ENCODE measurements around the gene SPOCK2. TPM values are rescaled to one million over a fixed set of nuclear protein-coding genes. Genes with fewer than 3 reads are reported as not detected.

SPOCK2 gene
- total RNA-seq, 1 experiment from 2014 or later, result 1.8 TPM

- H2AFZ ChIP-seq (ENCODE audit: low read length), result no peak overlapping the region
- no peak overlapping the region for H3K56ac ChIP-seq (ENCODE audit: insufficient read length, low read depth, low read length)
- peaks cover 19% of the 10 kb centered on the region; the same call in 1 of the 2 replicates for H3K27me3 ChIP-seq (ENCODE audit: insufficient read depth, low read length)
- H2BK15ac ChIP-seq (ENCODE audit: low read depth, low read length), result no peak overlapping the region
- DNase-seq, result peak; percentile 81
- no peak overlapping the region for H3K14ac ChIP-seq (ENCODE audit: insufficient read depth, low read length)
- no peaks in the 10 kb centered on the region for H3K79me1 ChIP-seq (ENCODE audit: insufficient read depth, low read depth, low read length, poor library complexity, severe bottlenecking)
- H3K4me3 Mint-ChIP-seq, result peak overlapping the region; percentile 64 to 84
- peaks cover 22 to 26% of the 10 kb centered on the region in 2 experiments for H3K4me1 Mint-ChIP-seq
- no peak overlapping the region for H2BK12ac ChIP-seq (ENCODE audit: insufficient read length, low read depth, low read length)
- H2BK120ac ChIP-seq (ENCODE audit: low read depth, low read length, poor library complexity, severe bottlenecking), result no peak overlapping the region
- WGBS (ENCODE audit: extremely low coverage, insufficient read length, low lambda C conversion rate), result no CpG with 5 or more reads among the region's 61 CpGs
- peaks cover 0 to 2% of the 10 kb centered on the region in 2 experiments; a peak in 3 of 5 replicates for H3K9me3 Mint-ChIP-seq
- H3K4me1 ChIP-seq (ENCODE audit: insufficient read depth, low read length), result no peaks in the 10 kb centered on the region
- H3K36me3 Mint-ChIP-seq (ENCODE audit: insufficient read depth in 1 of 3, low read depth in 3 of 3), result no peaks in the 10 kb centered on the region; a peak in 1 of 7 replicates
- H4K5ac ChIP-seq (ENCODE audit: insufficient read length, low read depth, low read length), result no peak overlapping the region
- no peaks in the 10 kb centered on the region for H3K9me3 ChIP-seq (ENCODE audit: control insufficient read depth, low read depth, low read length)
- no peak overlapping the region for H3K18ac ChIP-seq (ENCODE audit: insufficient read length, low read depth, low read length)
- H3K4ac ChIP-seq (ENCODE audit: low read depth, low read length), result no peak overlapping the region
- H3K27me3 Mint-ChIP-seq (ENCODE audit: low read depth), result peaks cover 59% of the 10 kb centered on the region
- no peak overlapping the region for H4K91ac ChIP-seq (ENCODE audit: insufficient read length, low read depth, low read length)
- peaks cover 20% of the 10 kb centered on the region for H3K23me2 ChIP-seq (ENCODE audit: insufficient read length, low read depth, low read length, poor library complexity, severe bottlenecking)
- no peaks in the 10 kb centered on the region for H4K20me1 ChIP-seq (ENCODE audit: control insufficient read depth, insufficient read depth, insufficient read length)
- peak; percentile 32; the same call in 1 of the 3 replicates for TF ChIP-seq CTCF (conservative IDR thresholded peaks at IDR 0.05)
- H2BK20ac ChIP-seq (ENCODE audit: low read depth, low read length, poor library complexity, severe bottlenecking), result no peak overlapping the region
- no peak overlapping the region for H2BK5ac ChIP-seq (ENCODE audit: insufficient read length, low read length)
- peak overlapping the region; percentile 93 for H3K4me2 ChIP-seq (ENCODE audit: insufficient read depth, insufficient read length, low read length)
- H3K23ac ChIP-seq (ENCODE audit: insufficient read length, low read depth, low read length), result no peak overlapping the region
- H3K9ac ChIP-seq (ENCODE audit: extremely low read depth, insufficient read length, low read length), result no peak overlapping the region
- no peak overlapping the region for H3T11ph ChIP-seq (ENCODE audit: low read length)
- H2AK5ac ChIP-seq (ENCODE audit: insufficient read length, low read length), result no peak overlapping the region
- no peak overlapping the region for H4K8ac ChIP-seq (replicated peaks; ENCODE audit: insufficient read length, low read depth, low read length)
- no peak overlapping the region for H3K27ac ChIP-seq (ENCODE audit: insufficient read length, low read depth, low read length)
- H3K79me2 ChIP-seq (ENCODE audit: insufficient read depth, low read length), result no peaks in the 10 kb centered on the region
- no peak overlapping the region; a peak in 1 of 7 replicates for H3K27ac Mint-ChIP-seq
Measured at GRCh38 chr10:72086466-72087391, 1.6 kb downstream of the SPOCK2 start.
